Activated T-cell treated with anti-CD3 and anti-CD28 coated beads for 24 hours (primary cell): ENCODE measurements around the gene VSTM1.

Source experiments
- DNase-seq: peaks from one replicate; pipeline ENCODE4 v3.0.0-alpha.2; 2020; ENCODE audit warnings: low read depth

Gene VSTM1

DNA sequence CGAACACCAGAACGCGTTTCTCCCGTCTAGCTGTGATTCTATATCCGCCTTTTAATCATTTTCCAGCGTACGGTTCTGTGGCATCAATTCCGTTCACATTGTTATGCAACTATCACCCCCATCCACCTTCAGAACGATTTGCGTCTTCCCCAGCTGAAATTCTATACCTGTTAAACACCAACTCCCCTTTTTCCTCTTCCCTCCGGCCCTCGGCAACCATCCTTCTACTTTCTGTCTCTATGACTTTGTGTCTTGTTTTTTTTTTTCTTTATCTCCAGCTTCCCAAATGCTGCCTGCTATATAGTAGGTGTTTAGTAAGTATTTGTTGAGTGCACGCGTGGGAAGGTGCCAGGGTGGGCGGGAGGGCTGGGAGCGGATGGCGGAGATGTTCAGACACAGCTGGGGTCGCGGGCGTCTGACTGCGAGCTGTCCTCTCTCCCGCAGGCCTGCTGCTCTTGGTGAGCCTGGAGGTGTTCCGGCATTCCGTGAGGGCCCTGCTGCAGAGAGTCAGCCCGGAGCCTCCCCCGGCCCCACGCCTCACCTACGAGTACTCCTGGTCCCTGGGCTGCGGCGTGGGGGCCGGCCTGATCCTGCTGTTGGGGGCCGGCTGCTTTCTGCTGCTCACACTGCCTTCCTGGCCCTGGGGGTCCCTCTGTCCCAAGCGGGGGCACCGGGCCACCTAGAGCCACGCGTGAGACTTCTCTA, 52.0 kb downstream of the VSTM1 start:
- DNase-seq, result no peak

DNA sequence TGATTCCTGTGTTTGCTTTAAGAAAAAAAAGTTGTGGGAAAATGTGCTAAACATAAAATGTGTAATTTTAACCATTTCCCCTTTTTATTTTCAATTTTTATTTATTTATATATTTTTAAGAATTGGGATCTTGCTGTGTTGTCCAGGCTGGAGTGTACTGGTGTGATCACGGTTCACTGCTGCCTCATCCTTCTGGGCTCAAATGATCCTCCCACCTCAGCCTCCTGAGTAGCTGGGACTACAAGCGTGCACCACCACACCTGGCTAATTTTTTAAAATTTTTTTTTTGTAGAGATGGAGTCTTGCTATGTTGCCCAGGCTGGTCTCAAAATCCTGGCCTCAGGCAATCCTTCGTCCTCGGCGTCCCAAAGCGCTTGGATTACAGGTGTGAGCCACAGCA, 53.2 kb downstream of the VSTM1 start:
- DNase-seq, result no peak

DNA sequence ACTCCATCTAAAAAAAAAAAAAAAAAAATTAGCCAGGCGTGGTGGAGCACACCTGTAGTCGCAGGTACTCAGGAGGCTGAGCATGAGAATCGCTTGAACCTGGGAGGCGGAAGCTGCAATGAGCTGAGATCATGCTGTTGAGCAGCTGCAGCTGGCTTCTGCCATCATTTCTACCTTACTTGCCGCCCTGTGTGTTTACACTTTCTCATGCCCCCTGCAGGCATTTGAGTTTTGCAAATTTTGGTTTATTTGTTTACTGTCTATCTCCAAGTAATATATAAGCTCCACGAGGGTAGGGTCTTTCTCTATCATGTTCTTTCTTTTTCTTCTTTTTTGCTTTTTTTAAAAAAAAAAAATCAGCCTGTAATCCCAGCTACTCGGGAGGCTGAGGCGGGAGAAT, 54.3 kb downstream of the VSTM1 start:
- no peak for DNase-seq

DNA sequence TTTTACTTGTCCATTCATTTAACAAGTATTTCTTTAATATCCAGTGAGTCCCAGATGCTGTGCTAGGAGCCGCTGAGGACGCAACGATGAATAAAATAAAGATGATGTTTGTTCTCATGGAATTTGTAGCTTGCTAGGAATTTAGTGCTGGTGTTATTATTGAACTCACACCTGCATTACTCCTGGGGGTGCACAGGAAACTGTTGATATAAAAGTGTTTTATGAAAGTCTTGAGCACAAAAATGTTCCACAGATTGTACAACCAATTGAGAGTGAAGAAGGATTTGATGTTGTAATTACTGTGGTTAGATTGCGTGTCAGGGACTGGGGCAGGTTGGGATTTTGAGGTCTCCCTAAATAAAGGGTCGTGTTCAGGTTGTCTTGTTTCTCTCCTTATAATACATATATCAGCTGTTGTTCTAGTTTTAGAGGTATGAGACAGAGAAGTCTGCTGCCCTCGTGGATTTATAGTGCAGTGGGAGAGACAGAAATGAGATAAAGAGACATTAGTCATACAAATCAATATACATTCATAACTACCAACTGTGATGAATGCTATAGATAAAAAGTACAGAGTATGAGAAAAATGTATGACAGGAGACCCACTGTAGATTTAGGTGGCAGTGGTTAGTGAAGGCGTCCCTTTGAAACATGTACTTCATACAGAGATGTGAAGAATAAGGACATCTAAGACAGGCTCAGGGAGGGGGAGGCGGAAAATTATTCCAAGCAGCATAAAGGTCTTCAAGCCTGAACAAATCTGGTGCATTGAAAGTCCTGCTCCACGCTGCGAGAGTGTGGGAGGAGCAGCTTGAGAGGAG, 61.0 kb downstream of the VSTM1 start:
- no peak for DNase-seq

DNA sequence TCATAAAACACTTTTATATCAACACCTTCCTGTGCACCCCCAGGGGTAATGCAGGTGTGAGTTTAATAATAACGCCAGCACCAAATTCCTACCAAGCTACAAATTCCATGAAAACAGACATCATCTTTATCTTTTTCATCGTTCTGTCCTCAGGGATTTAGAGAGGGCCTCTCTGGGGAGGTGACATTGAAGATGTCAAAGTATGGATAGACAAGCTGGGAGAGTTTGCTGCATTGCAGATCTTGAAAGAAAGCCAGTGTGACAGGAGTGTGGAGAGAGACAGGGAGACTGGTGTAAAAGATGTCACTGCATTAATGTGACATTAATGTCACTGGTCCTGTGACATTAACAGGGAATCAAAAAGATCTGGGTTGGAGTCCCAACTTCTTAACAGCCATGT, 62.2 kb downstream of the VSTM1 start:
- DNase-seq, result no peak

DNA sequence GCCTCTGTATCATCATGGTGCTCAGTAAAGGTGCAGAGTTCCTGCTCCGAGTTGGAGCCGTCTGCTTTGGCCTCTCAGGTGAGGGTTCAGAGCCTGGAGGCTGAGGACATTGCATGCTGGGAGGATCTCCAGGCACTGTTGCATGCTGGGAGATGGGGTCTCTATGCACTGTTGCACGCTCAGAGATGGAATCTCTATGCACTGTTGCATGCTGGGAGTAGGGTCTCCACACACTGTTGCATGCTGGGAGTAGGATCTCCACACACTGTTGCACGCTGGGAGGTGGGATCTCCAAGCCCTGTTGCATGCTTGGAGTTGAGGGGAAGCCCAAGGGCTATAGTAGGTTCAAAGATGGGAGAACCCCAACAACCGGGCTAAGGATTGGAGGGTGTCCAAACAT, 64.0 kb downstream of the VSTM1 start:
- no peak for DNase-seq

DNA sequence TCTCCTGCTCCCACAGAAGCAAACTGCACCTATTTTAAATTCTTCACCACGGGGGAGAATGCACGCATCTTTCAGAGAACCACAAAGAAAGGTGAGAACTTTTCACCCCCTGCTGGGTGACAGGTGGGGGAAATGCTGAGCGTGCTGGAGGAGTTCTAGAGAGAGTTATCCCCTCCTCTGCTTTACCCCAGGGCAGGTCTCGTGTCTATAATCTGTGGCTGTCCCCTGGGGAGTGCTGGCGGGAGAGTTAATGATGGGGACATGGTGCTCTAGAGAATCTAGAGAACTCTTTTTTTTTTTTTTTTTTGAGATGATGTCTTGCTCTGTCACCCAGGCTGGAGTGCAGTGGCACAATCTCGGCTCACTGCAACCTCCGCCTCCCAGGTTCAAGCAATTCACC, 65.5 kb downstream of the VSTM1 start:
- DNase-seq, result no peak

DNA sequence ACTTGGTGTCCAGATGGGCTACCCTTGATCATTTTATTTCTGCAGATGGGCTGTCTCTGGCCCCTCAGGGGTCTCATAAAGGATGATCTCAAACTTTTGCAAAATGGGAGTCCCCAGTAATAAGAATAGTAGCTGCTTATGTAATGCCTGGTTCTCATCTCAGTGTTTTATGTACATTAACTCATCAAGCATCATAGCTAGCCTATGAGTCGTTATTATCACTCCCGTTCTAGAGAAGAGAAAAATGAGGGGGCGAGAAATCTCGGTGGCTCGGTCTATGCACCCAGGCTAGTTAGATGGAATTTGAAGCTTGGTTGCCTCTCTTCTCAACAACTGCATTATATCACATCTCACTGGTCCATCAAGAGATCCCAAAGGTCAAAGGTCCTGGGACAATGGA, 68.9 kb downstream of the VSTM1 start:
- DNase-seq, result no peak

DNA sequence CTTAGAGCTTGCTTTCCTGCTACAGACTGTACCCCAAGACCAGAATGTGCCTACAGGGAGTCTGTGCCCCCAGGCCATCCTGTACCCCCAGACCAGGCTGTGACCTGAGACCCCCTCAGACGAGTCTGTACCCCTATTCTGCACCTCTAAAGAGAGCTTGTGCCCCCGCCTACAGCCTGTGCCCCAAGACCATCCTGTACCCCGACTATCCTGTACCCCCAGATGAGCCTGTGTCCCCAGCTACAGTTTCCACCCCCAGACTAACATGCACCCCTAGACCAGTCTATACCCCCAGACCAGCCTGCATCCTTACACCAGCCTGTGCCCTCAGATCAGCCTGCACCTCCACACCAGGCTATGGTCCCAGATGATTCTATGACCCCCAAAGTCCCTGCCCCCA, 70.2 kb downstream of the VSTM1 start:
- no peak for DNase-seq

DNA sequence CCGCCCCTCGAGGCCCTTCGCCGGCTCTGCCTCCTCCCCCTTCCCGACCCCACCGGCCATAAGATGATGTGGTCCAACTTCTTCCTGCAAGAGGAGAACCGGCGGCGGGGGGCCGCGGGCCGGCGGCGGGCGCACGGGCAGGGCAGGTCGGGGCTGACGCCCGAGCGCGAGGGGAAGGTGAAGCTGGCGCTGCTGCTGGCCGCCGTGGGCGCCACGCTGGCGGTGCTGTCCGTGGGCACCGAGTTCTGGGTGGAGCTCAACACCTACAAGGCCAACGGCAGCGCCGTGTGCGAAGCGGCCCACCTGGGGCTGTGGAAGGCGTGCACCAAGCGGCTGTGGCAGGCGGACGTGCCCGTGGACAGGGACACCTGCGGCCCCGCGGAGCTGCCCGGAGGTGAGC, 70.9 kb downstream of the VSTM1 start:
- DNase-seq, result no peak

DNA sequence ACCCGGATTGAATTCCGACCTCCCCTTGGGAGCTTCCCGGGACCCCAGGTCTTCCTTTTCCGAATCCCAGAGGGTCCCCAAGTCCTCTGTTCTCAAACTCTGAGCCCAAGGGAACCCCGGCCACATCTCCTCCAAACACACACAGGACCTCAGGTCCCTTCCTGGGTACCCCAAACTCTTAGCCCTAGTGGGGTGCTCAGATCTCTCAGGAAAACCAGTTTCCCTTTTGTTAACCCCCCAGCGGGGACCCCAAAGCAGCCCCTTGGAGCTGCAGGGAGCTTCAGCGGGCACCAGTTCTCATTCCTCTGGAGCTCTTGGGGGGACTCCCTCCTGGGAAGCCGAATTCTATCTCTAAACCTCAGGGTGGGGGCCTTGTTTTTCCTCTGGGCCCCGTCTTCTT, 71.5 kb downstream of the VSTM1 start:
- no peak for DNase-seq

DNA sequence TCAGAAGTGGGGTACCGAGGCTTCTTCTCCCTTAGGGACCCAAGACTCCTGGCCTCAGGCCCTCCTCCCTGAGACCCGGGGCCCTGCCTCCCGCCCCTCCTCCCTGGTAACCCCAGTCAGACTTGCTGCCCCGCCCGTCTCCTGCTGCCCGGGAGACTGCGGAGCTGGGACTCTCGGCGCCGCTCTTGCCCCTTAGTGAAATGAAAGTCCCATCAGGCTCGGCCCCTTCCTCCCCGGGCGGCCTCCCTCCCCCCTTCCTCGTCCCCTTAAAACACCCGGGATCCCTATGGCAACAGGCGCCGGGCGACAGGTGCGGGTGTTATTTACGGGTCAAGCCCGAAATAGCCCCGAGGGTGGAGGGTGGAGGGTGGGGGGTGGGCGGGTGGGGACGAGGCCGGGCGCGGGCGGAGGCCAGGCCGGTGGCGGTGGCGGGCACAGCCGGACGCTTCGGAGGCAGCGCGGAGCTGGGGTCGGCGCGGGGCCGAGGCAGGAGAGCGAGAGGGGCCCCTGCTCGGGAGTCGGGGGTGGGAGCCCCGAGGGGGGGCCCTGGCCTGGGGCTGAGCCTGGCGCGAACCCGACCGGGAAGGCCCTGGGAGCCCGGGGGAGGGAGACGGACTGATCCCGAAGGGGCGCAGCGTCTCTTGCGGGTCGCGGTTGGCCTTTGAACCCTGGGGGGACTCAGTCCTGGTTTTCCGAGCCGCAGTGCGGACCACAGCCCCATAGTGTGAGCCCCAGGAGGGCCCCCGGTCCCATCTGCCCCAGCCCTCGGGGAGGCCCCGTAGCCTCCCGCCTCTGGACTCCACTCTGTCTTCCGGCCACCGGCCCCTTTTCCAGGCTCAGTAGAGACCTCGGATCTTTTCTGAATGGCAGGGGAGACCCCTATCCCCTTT, 72.2 kb downstream of the VSTM1 start, which contains the start of gene CACNG6:
TSS of gene CACNG6 (plus strand) at position 414 of the 890 bp plus-strand sequence. CDS start 1,241 bp downstream, outside the sequence.
- DNase-seq, result no peak
